Measurements from ENCODE around the gene GPC6.

Gene GPC6

GRCh38 chr13:93284064-93284463 is 57.5 kb downstream of the GPC6 start:
- H3K27ac ChIP-seq (replicated peaks): no peak overlapping the region
- H3K27me3 ChIP-seq (ENCODE audit: insufficient read depth, poor library complexity, severe bottlenecking): no peaks in the 10 kb centered on the region
- no peak overlapping the region for H3K4me3 ChIP-seq (replicated peaks; ENCODE audit: insufficient read depth, low read length)
- no peak for DNase-seq (ENCODE audit: low read depth in 1 of 2, low spot score in 1 of 2)
- TF ChIP-seq REST (IDR thresholded peaks at IDR 0.05; ENCODE audit: insufficient replicate concordance, low read depth) (no peak), CTCF (IDR thresholded peaks at IDR 0.05; ENCODE audit: insufficient read depth, low read length) (no peak), SPI1 (IDR thresholded peaks at IDR 0.05; ENCODE audit: borderline replicate concordance, low read depth) (no peak), POLR2AphosphoS5 (IDR thresholded peaks at IDR 0.05; ENCODE audit: low read depth) (no peak), GABPA (IDR thresholded peaks at IDR 0.05; ENCODE audit: low read depth) (no peak)

GRCh38 chr13:93286047-93286446 is 59.4 kb downstream of the GPC6 start:
- H3K27me3 ChIP-seq (ENCODE audit: insufficient read depth, poor library complexity, severe bottlenecking): no peaks in the 10 kb centered on the region
- H3K27ac ChIP-seq (replicated peaks): no peak overlapping the region
- DNase-seq (ENCODE audit: low read depth in 1 of 2, low spot score in 1 of 2): no peak
- TF ChIP-seq GABPA (IDR thresholded peaks at IDR 0.05; ENCODE audit: low read depth): no peak
- TF ChIP-seq CTCF (IDR thresholded peaks at IDR 0.05; ENCODE audit: insufficient read depth, low read length): no peak
- no peak for TF ChIP-seq REST (IDR thresholded peaks at IDR 0.05; ENCODE audit: insufficient replicate concordance, low read depth)
- no peak for TF ChIP-seq POLR2AphosphoS5 (IDR thresholded peaks at IDR 0.05; ENCODE audit: low read depth)
- no peak for TF ChIP-seq SPI1 (IDR thresholded peaks at IDR 0.05; ENCODE audit: borderline replicate concordance, low read depth)
- H3K4me3 ChIP-seq (replicated peaks; ENCODE audit: insufficient read depth, low read length): no peak overlapping the region

- TF ChIP-seq POLR2AphosphoS5 (IDR thresholded peaks at IDR 0.05; ENCODE audit: low read depth) (no peak), SPI1 (IDR thresholded peaks at IDR 0.05; ENCODE audit: borderline replicate concordance, low read depth) (no peak), GABPA (IDR thresholded peaks at IDR 0.05; ENCODE audit: low read depth) (no peak), REST (IDR thresholded peaks at IDR 0.05; ENCODE audit: insufficient replicate concordance, low read depth) (no peak), CTCF (IDR thresholded peaks at IDR 0.05; ENCODE audit: insufficient read depth, low read length) (no peak)
- no peak overlapping the region for H3K27ac ChIP-seq (replicated peaks)
- H3K4me3 ChIP-seq (replicated peaks; ENCODE audit: insufficient read depth, low read length): no peak overlapping the region
- no peaks in the 10 kb centered on the region for H3K27me3 ChIP-seq (ENCODE audit: insufficient read depth, poor library complexity, severe bottlenecking)
- DNase-seq (ENCODE audit: low read depth in 1 of 2, low spot score in 1 of 2): no peak
Measured at GRCh38 chr13:93289053-93289452, 62.4 kb downstream of the GPC6 start.

Measured in HL-60 (cell line).